ENCODE results near the gene KRTAP10-10.
"Not testable (repeated sequence)": the region's sequence is repeated elsewhere in the genome, so short reads cannot be mapped to it uniquely, and the experiment has no call there.

KRTAP10-10 gene

DNA sequence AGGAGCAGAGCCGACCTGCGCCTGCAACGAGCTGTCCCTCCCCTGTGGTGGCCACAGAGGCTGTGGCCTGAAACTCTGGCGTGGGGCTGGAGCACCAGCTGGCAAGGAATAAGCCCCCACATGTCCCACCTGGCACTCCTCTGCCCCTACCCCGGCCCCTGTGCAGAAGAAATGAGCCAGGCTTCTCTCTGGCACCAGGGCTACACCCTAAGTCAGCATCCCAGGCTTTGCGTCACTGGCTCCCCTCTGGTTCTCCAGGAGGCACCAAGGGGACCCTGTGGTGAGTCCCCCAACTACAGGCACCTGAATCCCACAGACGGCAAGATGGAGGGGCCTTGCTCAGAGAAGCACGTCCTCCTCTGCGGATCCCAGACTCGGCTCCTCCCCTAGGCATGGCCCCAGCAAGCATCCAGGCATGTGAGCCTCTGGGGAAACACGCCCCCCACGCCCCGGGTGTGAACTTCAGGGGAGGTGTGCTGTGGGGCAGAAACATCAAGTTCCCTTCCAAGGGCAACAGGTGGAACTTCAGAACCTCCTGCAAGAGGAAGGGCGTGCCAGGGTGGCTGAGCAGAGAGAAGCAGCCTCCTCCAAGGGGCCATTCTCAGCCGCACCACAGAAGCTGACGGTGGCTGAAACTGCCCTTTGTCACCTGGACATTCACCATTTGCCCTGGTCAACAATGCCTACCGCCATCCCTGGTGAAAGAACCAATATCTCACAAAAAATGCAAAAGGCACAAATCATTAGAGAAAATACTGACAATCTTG, 33.9 kb upstream of the KRTAP10-10 start:
- DNase-seq: no peak

DNA sequence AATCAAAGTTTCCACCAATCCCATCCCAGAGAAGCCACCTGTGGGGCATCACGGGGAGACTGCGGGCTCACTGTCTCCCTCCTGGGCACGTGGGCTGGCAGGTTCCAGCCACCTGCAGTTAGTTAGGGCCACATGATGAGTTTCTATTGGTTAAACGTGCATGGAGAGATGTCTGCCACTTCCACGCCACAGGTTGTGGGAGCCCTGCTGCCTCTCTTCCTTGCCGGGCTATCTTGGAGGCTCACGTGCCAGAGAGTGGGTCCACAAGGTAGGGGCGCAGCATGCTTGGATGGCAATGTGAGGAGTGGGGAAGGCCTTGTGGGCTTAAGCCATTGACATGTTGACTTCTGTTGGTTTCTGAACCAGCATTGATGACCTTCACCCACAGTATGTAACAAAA, 33.2 kb upstream of the KRTAP10-10 start:
- no peak for DNase-seq

DNA sequence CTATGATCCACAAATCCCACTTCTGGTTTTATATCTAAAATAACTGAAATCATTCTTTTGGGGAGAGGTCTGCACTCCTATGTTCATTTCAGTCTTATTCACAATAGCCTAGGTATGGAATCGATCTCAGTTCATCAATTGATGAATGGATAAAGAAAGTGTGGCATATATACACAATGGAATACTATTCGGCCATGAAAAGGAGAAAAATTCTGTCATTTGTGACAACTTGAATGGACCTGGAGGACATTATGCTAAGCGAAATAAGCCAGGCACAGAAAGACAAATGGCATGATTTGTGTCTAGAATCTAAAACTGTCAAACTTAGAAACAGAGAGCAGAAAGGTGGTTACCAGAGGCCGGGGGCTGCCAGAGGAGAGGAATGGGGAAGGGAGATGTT, 30.7 kb upstream of the KRTAP10-10 start:
- no peak for DNase-seq

DNA sequence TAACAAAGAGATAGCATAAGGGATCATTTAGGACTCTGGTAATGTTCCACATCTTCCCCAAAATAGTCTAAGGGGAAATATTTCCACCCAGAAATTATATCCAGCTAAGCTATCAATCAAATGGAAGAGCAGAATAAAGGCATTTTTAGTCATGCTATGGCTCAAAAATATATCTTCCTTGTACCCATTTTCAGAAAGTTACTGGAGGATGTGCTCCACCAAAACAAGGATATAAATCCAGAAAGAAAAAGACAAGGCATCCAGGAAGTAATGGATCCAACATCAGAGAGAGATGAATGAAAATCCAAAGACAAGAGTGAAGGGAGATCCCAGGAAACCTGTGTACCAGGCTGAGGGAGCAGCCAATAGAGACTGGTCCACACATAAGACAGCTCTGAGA, 28.0 kb upstream of the KRTAP10-10 start:
- DNase-seq: no peak

DNA sequence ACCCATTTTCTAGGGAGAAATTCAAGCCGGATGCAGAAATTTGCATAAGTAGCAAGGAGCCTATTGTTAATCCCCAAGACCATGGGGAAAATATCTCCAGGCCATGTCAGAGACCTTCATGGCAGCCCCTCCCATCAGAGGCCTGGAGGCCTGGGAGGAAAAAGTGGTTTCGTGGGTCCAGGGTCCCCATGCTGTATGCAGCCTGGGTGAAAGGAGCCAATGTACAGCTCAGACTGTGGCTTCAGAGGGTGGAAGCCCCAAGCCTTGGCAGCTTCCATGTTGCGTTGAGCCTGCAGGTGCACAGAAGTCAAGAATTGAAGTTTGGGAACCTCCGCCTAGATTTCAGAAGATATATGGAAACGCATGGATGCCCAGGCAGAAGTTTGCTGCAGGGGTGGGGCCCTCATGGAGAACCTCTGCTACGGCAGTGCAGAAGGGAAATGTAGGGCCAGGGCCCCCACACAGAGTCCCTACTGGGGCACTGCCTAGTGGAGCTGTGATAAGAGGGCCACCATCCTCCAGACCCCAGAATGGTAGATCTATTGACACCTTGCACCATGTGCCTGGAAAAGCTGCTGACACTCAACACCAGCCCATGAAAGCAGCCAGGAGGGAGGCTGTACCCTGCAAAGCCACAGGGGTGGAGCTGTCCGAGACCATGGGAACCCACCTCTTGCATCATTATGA, 26.9 kb upstream of the KRTAP10-10 start:
- not testable (repeated sequence) for DNase-seq

DNA sequence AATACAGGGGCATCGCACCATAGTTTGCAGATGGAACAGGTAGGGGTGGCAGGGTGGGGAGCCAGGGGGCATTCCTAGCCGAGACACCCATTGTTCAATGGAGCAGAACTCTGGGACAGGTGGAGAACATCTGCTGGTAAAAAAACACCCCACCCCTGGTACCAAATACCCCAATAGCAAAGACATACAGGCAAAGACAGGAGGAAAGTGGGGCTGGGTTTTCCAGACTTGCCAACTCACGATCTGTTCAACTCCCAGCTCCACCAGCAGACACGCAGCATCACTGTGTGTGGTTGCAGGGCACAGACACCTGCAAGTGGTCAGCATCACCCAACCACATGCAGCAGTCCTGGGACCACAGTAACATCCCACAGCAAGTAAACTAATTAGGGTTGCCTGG, 25.6 kb upstream of the KRTAP10-10 start:
- DNase-seq: no peak

DNA sequence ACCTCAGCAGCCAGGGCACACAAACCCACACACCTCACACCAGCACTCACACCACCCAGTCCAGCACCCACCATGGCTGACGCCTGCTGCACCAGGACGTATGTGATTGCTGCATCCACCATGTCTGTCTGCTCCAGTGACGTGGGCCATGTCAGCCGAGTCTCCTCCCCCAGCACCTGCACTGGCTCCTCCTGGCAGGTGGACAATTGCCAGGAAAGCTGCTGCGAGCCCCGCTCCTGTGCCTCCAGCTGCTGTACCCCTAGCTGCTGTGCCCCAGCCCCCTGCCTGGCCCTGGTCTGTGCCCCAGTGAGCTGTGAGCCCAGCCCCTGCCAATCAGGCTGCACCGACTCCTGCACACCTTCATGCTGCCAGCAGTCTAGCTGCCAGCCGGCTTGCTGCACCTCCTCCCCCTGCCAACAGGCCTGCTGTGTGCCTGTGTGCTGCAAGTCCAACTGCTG, 25.1 kb upstream of the KRTAP10-10 start, which contains the start of gene KRTAP10-8:
Gene KRTAP10-8, plus strand, starts transcription at position 51 of the 458 bp plus-strand sequence. Its CDS starts 22 bp downstream, at position 73.
- DNase-seq: no peak

DNA sequence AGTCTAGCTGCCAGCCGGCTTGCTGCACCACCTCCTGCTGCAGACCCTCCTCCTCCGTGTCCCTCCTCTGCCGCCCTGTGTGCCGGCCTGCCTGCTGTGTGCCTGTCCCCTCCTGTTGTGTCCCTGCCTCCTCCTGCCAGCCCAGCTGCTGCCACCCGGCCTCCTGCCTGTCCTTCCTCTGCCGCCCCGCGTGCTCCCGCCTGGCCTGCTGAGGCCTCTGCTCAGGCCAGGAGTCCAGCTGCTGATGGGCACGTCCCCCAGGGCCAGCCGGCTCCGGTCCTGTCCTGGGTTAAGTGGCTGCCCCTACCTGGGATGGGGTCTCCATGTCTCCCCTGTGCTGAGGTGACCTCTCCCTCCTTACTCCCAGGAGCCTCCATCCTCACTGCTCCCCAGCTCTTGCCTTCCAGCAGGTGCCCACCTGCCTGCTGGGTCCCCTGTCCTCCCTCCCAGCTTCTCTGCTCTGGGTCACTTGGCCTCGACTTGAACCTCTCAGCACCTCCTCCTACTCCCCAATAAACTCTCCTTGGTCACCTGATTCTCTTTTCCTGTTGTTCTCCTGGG, 24.4 kb upstream of the KRTAP10-10 start:
- DNase-seq: no peak

DNA sequence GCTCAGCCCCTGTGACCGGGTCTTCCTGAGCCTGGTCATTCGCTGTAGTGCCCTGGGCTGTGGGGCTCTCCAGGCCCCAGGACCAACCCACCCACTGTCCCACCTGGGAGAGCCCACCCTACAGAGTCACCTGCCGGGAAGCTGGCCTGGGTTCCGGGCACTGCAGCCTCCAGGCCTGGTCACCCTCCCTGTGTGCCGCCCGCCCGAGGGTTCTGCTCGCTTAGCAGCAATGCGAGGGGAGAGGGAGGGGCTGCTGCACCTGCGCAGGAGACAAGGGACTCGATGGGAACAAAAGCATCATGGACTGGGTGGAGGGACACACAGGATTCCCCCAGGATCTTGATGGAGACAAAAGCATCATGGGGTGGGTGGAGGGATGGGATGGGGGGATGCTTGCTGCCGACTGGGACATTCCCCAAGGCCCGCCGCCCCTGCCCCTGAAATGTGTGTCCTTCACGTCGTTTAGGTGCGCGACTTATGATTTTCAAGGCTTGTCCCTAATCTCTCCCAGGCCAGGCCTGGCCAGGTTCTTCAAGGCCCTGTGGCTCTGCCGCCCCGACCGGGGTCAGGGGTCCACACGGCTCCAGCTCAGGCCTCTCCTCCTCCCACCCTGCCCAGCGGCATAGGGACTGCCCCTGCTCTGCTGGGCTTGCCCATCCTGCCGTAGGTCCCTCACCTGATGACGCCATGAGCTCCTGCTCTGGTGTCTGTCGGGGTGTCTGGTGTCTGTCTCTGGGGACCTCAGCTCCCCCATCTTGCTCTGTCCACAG, 23.6 kb upstream of the KRTAP10-10 start:
- no peak for DNase-seq

DNA sequence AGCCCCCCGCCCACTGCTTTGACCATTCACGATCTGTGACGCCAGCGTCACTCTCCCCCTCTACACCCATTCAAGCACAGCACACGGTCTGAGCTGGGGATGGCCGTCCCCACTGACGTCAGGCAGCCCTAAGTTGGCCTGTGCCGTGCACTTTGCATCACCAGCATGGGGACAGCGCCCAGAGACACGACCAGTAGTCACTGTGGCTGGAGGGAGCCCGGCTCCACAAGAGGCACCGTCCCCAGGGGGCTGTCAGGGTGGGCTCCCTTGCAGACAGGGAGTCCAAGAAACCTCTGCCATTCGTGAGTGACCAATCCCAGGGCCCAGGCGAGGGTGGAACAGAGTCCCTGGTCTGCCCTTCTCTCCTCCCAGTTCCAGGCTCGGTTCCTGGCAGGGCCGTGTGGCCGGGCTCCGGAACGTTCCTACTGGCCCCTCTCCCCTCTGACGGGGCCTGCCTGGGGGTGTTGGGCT, 23.0 kb upstream of the KRTAP10-10 start:
- DNase-seq: no peak

DNA sequence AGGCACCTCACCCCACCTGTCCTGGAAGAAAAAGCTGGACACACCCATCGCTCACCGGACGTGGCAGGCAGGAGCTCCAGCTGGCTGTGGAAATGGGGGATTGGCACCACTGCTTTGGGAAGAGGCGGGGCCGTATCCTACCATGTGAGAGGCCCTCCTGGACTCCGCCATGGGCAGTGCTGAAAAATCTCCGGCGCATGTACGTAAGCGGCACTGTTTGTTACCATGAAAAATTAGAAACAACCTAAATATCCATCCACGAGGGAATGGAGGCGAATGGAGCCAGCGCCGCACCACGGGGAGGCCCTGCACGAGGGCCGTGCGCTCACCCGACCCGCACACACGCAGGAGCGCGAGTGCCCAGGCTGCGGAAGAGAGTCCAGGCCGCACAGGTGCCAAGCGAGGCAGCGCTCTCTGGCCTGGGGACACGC, 22.2 kb upstream of the KRTAP10-10 start:
- DNase-seq: no peak

DNA sequence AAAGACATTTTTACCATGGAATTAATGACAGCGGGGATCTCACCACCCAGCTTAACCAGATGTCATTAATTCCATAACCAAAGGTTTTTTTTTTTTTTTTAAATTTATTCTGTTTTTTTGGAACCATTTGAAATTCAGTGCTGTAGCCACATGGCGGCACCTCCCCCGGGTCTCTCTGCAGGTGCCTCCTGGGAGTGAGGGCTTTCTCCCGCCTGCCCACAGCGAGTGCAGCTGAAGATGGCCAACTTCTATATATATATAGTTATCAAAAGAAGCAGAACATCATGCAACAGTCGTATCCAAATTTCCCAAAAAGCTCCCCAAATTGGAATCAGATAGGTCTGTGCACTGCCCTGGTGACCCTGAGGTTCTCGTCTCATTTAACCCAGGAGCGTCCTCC, 21.7 kb upstream of the KRTAP10-10 start:
- DNase-seq: no peak

DNA sequence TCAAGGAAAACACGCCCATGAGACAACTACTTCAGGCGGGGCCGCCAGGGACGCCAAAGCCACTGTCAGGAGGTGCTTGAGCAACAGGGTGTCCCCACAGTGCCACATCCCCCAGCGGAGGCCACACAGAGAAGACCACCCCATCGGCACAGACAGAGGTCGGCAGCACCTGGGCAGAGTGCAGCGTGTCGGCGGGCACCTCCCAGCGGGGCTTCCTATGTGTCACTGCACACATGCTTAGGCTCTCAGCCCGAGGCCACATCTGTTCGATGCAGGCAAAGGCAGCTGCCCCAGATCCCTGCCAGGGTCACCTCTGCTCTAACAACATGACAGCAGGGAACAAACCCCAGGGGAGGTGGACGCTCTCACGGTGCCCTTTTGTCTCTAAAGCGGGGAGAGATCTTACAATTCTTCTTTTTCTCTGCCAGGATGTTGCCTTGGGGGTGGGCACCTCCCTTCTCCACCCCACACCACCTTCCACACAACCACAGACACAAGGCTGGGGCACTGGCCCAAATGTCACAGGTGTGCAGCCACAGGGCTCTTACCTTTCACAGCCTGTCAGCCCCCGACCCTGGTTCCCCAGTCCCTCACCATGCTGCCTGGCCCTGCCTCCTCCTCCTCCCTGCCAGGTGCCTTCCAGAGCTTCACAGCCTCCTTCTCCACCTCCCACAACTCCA, 21.1 kb upstream of the KRTAP10-10 start:
- no peak for DNase-seq

DNA sequence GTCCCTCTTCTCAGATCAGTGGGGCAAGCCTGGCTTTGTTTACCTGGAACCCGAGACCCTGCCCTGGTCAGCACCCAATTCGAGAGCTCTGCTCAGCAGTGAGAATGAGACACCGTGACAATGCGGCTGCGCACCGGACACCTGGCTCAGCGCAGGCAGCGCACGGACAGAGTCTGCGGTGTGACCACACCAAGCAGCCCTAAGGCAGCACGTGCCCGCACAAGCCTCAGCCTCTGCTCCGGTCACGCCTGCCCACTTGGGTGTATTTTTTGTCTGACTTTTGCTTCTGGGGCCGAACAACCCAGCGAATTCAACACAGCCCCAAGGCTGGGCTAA, 20.6 kb upstream of the KRTAP10-10 start:
- no peak for DNase-seq

DNA sequence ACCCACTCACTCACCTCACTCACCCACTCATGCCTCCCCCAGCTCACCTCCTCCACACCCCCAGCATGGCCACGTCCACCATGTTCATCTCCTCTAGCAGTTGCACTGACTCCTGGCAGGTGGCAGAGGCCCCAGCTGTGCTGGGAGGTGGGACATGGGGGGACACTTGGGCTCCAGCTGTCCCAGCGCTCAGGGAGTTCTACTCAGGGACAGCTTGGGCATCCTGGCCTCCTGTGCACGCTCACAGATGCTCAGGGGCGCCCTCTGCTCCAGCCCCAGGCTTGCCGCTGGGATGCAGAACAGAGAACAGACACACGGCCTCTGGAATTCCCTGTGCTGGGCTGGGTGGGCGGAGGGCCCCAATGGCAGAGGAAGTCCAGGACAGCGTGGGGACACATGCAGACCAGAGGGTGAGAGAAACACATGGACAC, 20.1 kb upstream of the KRTAP10-10 start:
- DNase-seq: no peak

DNA sequence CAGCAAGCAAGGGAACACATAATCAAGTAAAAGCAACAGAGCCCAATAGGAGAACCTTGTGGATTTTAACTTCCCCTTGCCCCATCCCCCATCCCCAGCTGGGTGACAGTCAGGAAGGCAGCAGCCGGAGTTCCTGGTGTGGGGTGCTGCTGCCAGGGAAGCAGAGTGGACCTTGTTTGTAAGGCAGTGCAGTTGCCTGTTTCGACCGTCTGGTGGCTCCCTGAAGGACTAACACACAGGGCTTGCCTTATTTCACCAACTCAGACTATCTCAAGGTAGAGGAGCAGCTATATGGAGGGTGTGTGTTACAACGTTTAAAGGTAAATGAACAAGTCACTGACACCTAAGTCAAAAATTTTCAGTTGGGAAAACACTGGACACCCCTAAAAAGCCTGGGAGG, 18.7 kb upstream of the KRTAP10-10 start:
- no peak for DNase-seq

DNA sequence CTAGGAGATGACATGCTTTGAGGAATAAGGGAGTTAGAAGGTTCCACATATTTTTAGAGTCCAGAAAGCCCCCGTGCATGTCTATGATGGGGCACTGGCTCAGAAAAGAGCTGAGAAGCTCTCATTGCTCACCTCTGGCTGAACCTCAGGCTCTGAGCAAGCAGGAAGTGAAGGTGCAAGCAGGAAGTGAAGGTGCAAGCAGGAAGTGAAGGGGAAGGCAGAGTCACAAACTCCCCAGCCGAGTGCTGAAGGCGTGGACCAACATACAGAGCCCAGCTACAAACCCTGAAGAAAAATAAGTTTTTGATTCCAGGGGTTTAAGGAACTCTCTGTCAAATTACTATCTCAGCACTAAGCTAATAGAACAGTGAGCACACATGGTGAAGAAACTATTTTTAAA, 18.2 kb upstream of the KRTAP10-10 start:
- DNase-seq: peak in 4 of 5 experiments; percentile 30 to 83 (median 52)

DNA sequence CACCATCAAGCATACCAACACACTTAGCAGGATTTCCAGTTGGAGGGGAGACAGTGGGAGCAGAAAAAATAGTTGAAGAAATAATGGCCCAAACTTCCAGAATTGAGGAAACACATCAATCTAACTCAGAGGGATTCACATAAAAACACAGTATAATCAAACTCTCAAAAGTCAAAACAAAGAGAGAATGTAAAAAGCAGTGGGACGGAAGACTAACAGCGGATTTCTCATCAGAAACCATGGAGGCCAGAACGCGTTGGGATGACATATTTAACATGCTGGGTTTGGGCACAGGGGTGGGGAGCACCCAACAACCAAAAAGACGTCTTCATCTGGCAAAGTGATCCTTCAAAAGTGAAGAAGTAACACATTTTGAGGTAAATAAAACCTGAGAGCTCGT, 17.3 kb upstream of the KRTAP10-10 start:
- DNase-seq: no peak

DNA sequence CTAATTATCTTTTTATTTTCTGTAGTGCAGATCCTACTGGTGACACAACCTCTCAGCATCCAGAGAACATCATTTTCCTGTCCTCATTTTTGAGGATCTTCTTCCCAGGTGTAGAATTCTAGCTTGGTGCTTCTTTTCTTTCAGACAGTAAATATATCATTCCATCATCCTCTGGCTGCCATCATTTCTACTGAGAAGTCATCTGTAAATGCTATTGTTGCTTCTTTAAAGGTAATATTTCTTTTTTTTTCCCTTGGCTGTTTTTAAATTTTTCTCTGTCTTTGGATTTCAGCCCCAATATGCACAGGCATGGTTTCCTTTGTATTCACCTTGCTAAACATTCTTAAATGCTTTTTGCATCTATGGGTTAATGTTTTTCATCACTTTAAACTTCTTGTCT, 13.6 kb upstream of the KRTAP10-10 start:
- DNase-seq: no peak

DNA sequence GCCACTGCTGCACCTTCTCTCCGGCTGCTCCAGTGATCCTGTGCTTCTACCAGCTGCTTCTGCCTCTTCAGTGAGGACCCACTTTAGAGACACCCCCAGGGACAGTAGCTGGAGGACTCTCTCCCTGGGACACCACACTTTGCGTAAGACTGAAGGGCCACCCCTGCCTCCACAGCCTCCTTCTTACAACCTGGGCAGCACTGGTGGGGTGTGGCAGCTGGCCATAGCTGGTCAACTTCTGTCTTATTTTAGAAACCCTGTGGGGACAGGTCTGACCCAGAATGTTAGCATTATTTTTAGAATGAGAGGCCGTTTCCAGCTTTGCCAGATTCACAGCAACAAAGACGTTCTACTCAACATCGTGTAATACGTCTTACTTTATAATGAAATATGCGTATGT, 11.4 kb upstream of the KRTAP10-10 start:
- no peak for DNase-seq

DNA sequence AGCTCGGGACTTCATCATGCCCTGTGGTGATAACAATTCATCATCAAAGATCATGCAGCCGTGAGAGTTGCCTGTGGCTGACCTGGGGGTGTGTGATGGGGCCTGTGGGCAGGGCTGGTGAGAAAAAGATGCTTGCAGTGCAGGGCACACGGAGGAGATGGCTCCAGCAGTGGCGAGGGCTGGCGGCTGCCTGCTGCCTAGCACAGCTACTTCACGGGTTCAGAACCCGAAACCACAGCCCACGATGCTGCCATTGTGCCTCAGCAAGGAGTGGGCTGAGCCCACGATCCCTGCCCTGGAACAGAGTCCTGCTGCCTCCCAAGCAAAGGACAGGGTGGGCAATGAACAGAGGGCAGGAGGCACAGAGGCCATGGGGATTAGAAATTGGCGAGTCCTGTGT, 10.9 kb upstream of the KRTAP10-10 start:
- DNase-seq: peak in 1 of 5 experiments; percentile 37

DNA sequence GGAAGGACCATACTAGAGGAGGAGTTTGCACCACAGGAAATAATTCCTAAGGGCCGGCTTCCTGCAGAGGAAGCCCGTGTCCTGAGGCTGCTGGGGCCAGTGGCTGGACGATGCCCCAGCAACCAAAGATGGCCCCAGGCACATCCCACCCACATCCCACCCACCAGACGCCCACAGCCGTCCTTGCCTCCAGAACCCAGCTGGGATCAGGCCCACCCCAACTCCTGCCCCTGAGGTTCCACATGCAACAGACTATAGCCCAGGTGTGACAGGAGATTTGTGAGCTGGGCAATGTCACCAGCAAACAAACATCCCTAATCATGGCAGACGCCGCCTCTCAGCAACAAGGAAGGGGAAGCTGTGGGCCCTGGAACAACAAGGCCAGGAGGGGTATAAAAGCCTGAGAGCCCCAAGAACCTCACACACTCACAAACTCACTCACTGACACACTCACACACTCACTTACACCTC, 10.4 kb upstream of the KRTAP10-10 start, which contains the start of gene KRTAP10-9:
Gene KRTAP10-9, plus strand, starts transcription at position 421 of the 471 bp plus-strand sequence. CDS start 79 bp downstream, outside the sequence.
- no peak for DNase-seq
